Parathyroid adenoma (tissue), 2 donors: ENCODE results near the gene CAPS.

Experiments
- H2AFZ ChIP-seq: fragments of 300-600 bp; sonication (generic); one replicate; pipeline ENCODE4 v1.7.0; 2017; ENCODE audit warnings: antibody characterized with exemption, mild to moderate bottlenecking
- H3K27ac ChIP-seq: fragments of 300-600 bp; sonication (generic); one replicate; pipeline ENCODE4 v1.7.0; 2017
- H3K27me3 ChIP-seq: fragments of 300-600 bp; sonication (generic); one replicate; pipeline ENCODE4 v1.7.0; 2017; ENCODE audit warnings: low read length; ENCODE audit not compliant: control insufficient read depth, insufficient read depth
- H3K36me3 ChIP-seq: fragments of 300-600 bp; sonication (generic); one replicate; pipeline ENCODE4 v1.7.0; 2017; ENCODE audit warnings: low read length; ENCODE audit not compliant: control insufficient read depth, insufficient read depth
- H3K4me1 ChIP-seq: fragments of 300-600 bp; sonication (generic); one replicate; pipeline ENCODE4 v1.7.0; 2017; ENCODE audit warnings: control low read depth
- H3K4me2 ChIP-seq: fragments of 300-600 bp; sonication (generic); one replicate; pipeline ENCODE4 v1.7.0; 2017; ENCODE audit warnings: low read length
- H3K4me3 ChIP-seq: fragments of 300-600 bp; sonication (generic); one replicate; pipeline ENCODE4 v1.7.0; 2017; ENCODE audit warnings: low read depth, low read length
- H3K79me2 ChIP-seq: fragments of 300-600 bp; sonication (generic); one replicate; pipeline ENCODE4 v1.7.0; 2017; ENCODE audit warnings: control low read depth
- H3K9ac ChIP-seq: fragments of 300-600 bp; sonication (generic); one replicate; pipeline ENCODE4 v1.7.0; 2017; ENCODE audit warnings: mild to moderate bottlenecking
- H3K9me3 ChIP-seq: fragments of 300-600 bp; sonication (generic); one replicate; pipeline ENCODE4 v1.7.0; 2017; ENCODE audit warnings: low read length; ENCODE audit not compliant: control insufficient read depth
- TF ChIP-seq, protein P1 (sequence below): fragments of 300-600 bp; sonication (generic); IDR thresholded peaks from one replicate; pipeline ENCODE4 v1.7.0; 2017; ENCODE audit warnings: antibody characterized with exemption, mild to moderate bottlenecking
- donor health status: primary hyperparathyroidism.

CAPS gene

DNA sequence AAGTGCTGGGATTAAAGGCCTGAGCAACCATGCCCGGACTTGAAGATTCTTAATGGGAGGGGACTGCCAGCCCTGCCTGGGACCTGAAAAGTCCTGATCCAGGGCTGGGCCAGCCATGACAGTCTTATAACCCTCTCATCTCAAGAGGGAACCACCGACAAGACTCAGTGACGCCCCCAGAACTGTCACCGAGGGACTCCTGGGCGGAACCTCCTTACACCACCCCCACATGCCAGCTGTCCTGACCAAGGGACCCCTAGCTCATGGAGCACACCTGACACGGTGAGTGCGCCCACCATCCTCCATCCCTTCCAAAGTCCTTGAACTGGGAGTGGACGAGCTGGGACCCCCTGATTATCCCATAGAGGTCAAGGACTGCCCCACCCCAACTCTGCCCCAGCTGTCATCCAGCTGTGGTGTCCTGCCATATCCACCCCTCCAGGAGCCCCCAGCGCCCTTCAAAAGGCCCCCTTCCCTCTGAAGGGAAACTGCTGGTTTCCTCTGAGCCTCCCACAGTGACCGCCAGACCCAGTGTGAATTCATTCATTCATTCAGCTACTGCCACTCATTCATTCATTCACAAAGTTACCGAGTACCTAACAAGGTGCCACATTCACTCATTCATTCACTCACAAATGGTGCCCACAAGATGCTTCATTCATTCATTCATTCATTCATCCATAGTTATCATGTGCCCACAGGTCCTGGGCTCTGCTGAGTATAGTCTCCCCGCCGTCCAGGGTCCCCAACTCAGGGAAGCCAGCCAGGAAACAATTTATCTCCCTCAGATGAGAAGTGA, 14.1 kb upstream of the CAPS start:
- H3K27me3 ChIP-seq = no peaks in the 10 kb centered on the region
- no peaks in the 10 kb centered on the region for H3K36me3 ChIP-seq
- no peak overlapping the region for H2AFZ ChIP-seq
- H3K9ac ChIP-seq = no peak overlapping the region
- TF ChIP-seq, protein P1, sequence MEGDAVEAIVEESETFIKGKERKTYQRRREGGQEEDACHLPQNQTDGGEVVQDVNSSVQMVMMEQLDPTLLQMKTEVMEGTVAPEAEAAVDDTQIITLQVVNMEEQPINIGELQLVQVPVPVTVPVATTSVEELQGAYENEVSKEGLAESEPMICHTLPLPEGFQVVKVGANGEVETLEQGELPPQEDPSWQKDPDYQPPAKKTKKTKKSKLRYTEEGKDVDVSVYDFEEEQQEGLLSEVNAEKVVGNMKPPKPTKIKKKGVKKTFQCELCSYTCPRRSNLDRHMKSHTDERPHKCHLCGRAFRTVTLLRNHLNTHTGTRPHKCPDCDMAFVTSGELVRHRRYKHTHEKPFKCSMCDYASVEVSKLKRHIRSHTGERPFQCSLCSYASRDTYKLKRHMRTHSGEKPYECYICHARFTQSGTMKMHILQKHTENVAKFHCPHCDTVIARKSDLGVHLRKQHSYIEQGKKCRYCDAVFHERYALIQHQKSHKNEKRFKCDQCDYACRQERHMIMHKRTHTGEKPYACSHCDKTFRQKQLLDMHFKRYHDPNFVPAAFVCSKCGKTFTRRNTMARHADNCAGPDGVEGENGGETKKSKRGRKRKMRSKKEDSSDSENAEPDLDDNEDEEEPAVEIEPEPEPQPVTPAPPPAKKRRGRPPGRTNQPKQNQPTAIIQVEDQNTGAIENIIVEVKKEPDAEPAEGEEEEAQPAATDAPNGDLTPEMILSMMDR = no peak
- no peaks in the 10 kb centered on the region for H3K4me1 ChIP-seq
- H3K4me3 ChIP-seq = no peak overlapping the region
- H3K79me2 ChIP-seq = peaks cover 3% of the 10 kb centered on the region
- H3K27ac ChIP-seq = no peak overlapping the region
- no peak overlapping the region for H3K4me2 ChIP-seq
- no peaks in the 10 kb centered on the region for H3K9me3 ChIP-seq

GRCh38 chr19:5900976-5901375, 13.1 kb upstream of the CAPS start:
- Histone ChIP-seq H3K9me3 (no peaks in the 10 kb centered on the region), H2AFZ (no peak overlapping the region), H3K79me2 (peaks cover 7% of the 10 kb centered on the region), H3K27me3 (no peaks in the 10 kb centered on the region), H3K4me2 (no peak overlapping the region), H3K4me1 (no peaks in the 10 kb centered on the region), H3K36me3 (no peaks in the 10 kb centered on the region), H3K9ac (no peak overlapping the region), H3K4me3 (no peak overlapping the region), H3K27ac (no peak overlapping the region)
- TF ChIP-seq, protein P1 = no peak

GRCh38 chr19:5903056-5903623, 10.9 kb upstream of the CAPS start:
- Histone ChIP-seq H3K4me2 (peak overlapping the region; percentile 80), H2AFZ (peak overlapping the region; percentile 89), H3K27ac (peak overlapping the region; percentile 82), H3K4me1 (peaks cover 3% of the 10 kb centered on the region), H3K9ac (peak overlapping the region; percentile 68), H3K27me3 (no peaks in the 10 kb centered on the region), H3K9me3 (no peaks in the 10 kb centered on the region), H3K4me3 (peak overlapping the region; percentile 95), H3K79me2 (peaks cover 12% of the 10 kb centered on the region), H3K36me3 (no peaks in the 10 kb centered on the region)
- TF ChIP-seq, protein P1 = no peak

DNA sequence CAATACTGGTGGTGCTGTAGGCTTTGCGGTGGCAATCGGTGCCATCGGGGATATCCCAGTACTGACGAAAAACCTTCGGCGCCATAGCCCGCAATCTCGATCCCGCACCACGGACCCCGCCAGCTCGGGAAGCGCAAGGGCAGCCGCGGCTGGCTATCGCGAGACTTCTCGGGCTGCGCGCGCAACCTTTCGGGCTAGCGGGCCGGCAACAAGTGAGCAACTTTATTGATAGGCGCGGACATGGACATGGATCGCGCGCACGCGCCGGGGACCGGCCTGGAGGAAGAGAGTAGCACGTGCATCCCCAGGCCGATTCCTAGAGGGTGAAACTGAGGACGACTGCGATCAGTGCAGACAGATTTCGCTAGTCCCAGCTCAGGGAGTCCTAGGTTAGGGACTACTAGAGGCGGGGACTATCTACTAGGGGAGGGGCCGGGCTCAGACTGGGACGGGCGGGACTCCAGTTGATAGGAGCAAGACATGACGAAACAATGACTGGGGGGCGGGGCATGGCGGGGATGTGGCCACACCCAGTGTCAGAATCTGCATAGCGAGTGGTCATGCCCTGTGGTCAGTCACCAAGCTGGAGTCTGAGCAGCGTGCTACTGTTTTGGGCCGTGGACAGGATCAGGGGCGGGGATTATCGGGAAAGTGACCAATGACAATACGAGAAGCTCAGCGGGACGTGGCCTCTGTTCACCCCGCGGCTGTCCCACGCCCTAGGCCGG, 10.3 kb upstream of the CAPS start, which contains the start of gene NDUFA11:
TSS of gene NDUFA11 (minus strand) at position 167 of the 728 bp plus-strand sequence. CDS start at position 85, 82 bp downstream.
- Histone ChIP-seq H3K36me3 (no peaks in the 10 kb centered on the region), H3K79me2 (peaks cover 12% of the 10 kb centered on the region), H3K4me3 (peak within 1 kb of the TSS; percentile 95), H3K9me3 (no peaks in the 10 kb centered on the region), H2AFZ (peak within 1 kb of the TSS; percentile 89), H3K4me2 (peak within 1 kb of the TSS; percentile 80), H3K27ac (peak within 1 kb of the TSS; percentile 82), H3K27me3 (no peaks in the 10 kb centered on the region), H3K9ac (peak within 1 kb of the TSS; percentile 68), H3K4me1 (peaks cover 3% of the 10 kb centered on the region)
- TF ChIP-seq, protein P1 = no peak
